ENCODE data around the gene PDGFA.
"Not testable (repeated sequence)": the region's sequence is repeated elsewhere in the genome, so short reads cannot be mapped to it uniquely, and the experiment has no call there.

DNA sequence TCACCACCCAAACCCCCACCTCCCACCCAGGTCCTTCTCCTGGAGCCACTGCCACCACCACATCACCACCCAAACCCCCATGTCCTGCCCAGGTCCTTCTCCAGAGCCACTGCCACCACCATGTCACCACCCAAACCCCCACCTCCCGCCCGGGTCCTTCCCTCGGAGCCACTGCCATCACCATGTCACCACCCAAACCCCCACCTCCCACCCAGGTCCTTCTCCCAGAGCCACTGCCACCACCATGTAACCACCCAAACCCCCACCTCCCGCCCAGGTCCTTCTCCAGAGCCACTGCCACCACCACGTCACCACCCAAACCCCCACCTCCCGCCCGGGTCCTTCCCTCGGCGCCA lies 31.9 kb upstream of the PDGFA start:
- TF ChIP-seq, protein P1, sequence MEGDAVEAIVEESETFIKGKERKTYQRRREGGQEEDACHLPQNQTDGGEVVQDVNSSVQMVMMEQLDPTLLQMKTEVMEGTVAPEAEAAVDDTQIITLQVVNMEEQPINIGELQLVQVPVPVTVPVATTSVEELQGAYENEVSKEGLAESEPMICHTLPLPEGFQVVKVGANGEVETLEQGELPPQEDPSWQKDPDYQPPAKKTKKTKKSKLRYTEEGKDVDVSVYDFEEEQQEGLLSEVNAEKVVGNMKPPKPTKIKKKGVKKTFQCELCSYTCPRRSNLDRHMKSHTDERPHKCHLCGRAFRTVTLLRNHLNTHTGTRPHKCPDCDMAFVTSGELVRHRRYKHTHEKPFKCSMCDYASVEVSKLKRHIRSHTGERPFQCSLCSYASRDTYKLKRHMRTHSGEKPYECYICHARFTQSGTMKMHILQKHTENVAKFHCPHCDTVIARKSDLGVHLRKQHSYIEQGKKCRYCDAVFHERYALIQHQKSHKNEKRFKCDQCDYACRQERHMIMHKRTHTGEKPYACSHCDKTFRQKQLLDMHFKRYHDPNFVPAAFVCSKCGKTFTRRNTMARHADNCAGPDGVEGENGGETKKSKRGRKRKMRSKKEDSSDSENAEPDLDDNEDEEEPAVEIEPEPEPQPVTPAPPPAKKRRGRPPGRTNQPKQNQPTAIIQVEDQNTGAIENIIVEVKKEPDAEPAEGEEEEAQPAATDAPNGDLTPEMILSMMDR (IDR thresholded peaks at IDR 0.05) = not testable (repeated sequence)
- TF ChIP-seq POLR2A (IDR thresholded peaks at IDR 0.05) = not testable (repeated sequence)
